HG03521 (cell line): ENCODE measurements around the gene SIT1.

Experiments used
- ATAC-seq: cut with Tn5 transposase; IDR thresholded peaks from one replicate; pipeline ENCODE4 v1.9.1; 2021; ENCODE audit warnings: mild to moderate bottlenecking, moderate library complexity; ENCODE audit not compliant: unreplicated experiment

SIT1 gene

GRCh38 chr9:35650341-35651158 lies at the start of gene SIT1:
Gene SIT1, minus strand, starts transcription at chr9:35650931. Its CDS starts 78 bp downstream, at chr9:35650853.
- no peak for ATAC-seq

DNA sequence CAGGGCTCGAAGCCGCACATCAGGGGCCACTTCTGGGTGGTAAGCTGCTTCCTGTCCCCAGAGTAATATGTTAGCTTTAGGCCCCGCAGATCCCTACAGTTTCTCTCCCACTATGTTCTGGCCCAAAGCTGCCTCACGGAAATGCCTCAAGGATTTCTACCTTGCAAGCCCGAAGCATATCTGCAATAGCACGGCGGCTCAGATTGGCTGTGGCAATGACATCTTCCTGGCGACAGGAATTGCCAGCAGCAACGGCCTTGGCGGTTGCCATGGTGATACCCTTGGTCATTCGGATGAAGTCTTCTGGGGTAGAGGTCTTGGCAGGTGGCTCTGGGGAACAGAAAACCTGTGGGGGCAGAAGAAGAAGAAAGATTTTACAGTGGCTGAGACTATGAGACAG lies 49.3 kb upstream of the SIT1 start:
- no peak for ATAC-seq

DNA sequence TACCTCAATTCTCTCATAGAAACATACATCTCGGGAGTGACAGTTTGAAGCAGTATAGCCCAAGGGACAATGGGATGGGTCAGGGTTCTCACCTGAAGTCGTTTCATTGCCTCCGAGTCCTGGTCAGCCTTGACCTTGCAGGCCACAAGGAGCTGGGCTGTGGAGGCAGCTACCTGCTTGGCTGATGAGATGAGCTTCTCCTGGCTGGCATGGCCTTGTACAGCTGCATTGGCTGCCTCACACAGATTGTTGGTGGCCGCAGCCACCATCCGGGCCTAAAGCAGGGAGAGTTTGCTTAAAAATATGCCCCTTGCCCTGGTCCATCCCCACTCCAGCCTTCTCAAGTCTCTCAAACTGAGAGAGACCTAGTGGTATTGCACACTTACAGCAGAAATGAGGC lies 47.5 kb upstream of the SIT1 start:
- no peak for ATAC-seq

DNA sequence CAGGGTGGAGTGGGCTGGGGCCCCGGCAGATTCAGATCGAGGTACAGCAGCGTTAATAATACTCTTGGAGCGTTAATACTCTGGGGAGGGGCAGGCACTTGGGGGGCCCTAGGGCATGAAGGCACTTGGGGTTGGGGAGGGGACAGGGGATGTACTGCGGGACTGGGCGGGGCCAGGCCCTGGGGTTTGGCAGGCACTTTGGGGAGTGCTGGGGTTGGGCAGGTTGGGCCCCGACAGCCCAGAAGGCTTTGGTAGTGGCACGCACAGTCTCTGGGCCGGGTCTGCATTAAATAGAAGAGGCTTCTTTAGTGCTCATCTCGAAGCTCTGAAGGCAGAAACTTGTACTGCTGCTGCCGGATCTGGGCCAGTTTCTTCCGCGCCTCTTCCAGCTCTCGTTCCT lies 46.8 kb upstream of the SIT1 start:
- no peak for ATAC-seq

DNA sequence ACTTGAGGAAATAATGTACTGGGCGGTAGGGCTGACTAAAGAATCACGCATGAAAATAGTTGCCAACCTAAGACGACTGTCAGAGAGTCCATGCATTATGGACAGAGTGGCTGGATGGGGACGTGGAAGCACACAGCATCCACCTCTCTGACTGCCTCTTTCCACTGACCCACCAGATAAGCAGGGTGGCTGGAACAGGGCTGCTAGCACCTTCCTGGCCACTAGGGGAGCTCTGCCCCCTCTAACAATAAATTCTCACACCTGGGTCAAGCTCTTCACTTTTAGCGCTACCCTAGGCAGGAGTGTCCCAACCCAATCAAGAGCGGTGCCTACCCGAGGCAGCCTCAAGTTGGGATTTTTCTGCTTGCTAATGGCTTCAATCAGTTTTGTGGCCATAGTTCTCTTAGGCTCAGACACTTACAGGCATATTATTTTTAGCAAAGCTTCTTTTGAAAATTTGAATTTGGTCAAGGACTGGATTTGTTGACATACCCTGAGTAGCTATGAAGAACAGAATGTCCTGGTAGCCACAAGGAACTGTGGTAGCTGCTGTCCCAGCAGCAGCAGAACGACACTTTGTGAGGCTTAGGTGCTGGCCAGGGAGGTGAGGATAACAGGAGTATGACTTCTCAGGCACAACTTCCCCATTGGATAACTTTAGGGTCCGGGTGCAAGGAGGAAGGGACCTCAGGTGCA lies 45.9 kb upstream of the SIT1 start:
- peak; percentile 61 for ATAC-seq

- ATAC-seq: no peak
Measured at GRCh38 chr9:35695943-35696401, 45.2 kb upstream of the SIT1 start.

- no peak for ATAC-seq
Measured at GRCh38 chr9:35691757-35692301, 41.1 kb upstream of the SIT1 start.

GRCh38 chr9:35691334-35691650 lies 40.6 kb upstream of the SIT1 start:
- no peak for ATAC-seq

DNA sequence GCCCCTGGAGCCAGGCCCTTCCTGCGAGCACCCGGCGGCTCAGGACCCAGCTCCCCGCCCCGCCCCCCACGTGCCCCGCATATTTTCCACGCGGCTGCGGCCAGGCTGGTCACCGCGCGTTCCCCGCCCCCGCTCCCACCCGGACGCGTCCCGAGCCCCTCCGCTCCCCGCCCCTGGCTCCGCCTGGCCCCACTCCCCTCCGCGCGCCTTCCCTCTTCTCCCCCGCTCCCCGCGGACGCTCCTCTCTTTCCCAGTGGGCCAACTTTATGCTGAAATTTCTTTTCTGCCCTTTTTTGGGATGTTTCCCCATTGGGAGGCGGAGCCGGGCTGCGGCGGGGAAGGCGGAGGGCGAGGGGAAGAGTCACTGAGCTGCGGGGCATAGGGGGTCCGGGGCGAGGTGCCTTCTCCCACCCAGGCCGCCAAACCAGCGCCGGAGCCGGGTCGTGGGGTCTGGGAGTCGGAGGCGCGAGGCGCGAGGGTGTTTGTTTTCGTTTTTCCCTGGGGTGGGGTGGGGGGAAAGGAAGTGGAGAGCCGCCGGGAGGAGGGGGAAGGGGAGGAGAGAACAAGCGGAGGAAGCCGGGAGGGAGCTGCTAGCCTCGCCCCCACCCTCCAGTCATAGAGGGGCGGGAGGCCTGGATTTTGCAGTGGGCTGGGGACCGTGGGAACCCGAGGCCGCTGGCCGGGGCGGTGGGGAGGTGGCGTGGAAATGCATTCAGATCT lies 40.0 kb upstream of the SIT1 start:
- ATAC-seq: no peak

DNA sequence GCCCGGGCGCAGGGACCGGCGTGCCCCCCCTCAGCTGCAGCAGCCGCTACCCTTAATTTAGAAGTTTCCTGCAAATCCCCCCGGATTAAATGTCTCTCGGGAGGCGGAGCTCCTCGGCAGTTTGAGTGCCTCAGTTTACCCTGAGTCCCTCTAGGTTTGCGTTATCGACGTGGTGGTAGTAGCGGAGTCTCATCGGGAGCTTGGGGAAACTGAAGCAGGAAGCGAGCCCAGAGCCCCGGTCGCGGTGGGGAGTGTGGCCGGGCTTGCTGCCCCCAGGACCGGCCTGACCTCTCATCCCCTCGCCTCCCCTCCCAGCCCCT lies 39.5 kb upstream of the SIT1 start:
- no peak for ATAC-seq

GRCh38 chr9:35689542-35690293 lies 39.0 kb upstream of the SIT1 start, which contains the start of gene TPM2:
Gene TPM2, minus strand, starts transcription at chr9:35689925. Its CDS starts 108 bp downstream, at chr9:35689817.
- ATAC-seq: no peak

DNA sequence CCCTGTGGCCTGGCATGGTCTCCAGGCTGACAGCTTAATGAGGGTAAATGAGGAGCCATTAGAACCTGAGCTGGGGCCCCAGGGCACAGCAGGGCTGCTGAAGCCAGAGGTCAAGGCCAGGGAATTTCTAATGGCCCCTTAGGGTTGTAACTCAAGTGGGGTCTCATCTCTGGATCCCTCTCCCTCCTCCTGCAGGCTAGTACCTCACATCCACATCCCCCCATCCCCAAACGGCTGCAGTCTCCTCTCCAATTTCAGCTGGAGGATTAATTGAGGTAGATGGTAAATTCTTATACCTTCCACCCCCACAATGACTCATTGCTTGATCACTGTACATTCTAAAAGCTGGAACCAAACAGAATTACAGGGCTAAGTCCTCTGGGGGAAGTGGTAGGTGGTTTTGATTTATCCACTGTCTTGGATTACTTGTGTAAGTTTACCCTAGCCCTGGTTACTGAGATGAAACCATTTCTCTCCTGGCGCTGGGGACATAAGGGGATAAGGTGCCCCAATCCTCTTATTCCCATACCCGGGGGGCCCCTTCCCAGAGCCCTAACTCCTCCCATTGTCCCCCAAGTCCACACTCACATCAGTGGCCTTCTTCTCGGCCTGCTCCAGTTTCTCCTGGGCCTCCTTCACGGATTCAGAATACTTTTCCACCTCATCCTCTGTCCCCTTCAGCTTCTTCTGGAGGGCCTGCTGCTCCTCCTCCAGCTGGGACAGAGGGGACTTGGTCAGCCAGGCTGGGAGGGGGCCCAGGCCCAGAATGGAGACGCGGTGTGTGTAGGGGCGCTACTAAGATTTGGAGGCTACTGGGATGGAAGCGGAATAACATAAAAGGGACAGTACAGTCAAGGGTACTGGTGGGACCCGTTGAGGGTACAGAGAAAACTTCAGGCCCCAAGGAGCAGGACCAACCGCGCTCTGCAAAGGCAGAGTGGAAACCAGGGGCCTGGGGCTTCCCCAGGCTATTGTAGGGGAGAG lies 38.1 kb upstream of the SIT1 start:
- ATAC-seq: no peak

- no peak for ATAC-seq
Measured at GRCh38 chr9:35687972-35688557, 37.3 kb upstream of the SIT1 start.

- ATAC-seq: no peak
Measured at GRCh38 chr9:35687306-35687705, 36.6 kb upstream of the SIT1 start.

DNA sequence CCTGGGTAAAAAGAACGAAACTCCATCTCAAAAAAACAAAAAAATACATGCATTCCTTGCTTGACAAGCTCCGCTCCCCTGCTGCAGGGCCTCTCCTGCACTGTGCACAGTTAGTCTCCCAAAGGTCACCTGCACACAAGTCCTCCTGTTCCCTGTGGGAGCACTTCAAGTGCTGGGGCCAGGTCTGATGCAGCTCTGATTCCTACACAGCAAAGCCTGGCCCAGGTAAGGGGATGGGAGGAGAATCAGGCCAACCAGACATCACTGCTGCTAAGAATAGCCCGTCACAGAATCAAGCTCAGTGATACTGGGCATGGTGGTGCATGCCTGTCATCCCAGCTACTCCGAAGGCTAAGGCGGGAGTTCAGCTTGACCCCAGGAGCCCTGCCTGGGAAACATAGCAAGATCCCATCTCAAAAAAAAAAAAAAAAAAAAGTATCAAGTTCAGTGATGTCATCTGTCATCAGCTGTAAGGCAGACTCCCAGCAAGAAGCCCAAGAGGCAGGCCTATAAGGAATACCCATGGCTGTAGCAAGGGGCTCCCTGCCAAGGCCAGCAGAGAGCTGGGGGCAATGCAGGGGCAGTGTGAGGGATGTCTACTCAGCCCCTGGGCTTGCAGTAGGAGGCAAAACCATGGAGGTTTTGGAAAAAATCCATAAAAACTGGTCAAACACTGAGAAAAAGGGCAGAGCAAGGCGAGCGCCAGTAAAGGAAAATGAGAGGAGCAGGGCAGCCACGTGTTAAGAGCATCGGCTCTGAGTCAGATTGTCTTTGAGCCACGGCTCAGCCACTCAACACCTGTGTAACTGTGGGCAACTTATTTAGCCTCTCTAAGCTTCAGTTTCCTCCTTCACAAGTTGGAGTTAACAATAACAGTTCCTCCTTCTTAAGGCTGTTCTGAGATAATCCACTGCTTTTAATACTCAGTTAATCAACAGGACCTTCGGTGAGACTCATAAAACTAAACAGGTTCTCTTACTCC lies 35.8 kb upstream of the SIT1 start:
- ATAC-seq: no peak

DNA sequence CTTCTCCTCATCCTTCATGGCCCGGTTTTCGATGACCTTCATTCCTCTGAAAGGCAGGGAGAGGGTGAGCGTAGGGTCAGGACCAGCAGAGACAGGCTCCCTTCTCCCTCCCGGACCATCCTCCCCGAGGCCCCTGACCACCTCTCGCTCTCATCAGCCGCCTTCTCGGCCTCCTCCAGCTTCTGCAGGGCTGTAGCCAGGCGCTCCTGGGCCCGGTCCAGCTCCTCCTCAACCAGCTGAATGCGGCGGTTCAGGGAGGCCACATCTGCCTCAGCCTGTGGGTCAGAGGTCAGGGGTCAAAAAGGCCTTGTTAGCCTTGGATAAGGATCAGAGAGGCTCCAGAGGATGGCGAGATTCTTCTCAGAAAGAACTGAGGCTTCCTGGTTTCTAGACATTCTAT lies 34.8 kb upstream of the SIT1 start:
- no peak for ATAC-seq

- no peak for ATAC-seq
Measured at GRCh38 chr9:35684921-35685320, 34.2 kb upstream of the SIT1 start.

GRCh38 chr9:35683323-35683722 lies 32.6 kb upstream of the SIT1 start:
- ATAC-seq: no peak
